Glutamatergic neuron (in vitro differentiated cells): ENCODE results near the gene LDLRAD4. TPM values are rescaled to one million over a fixed set of nuclear protein-coding genes. Genes with fewer than 3 reads are reported as not detected.

Experiments used
- DNase-seq: peaks from one replicate; pipeline ENCODE4 v3.0.0; 2022
- H3K27ac Mint-ChIP-seq: one replicate; pipeline ENCODE4 v1.8.0; 2020; ENCODE audit warnings: mild to moderate bottlenecking, mixed read lengths, inconsistent platforms; ENCODE audit not compliant: unreplicated experiment
- H3K27me3 Mint-ChIP-seq: one replicate; pipeline ENCODE4 v1.8.0; 2020; ENCODE audit warnings: mild to moderate bottlenecking, moderate library complexity, mixed read lengths, inconsistent platforms; ENCODE audit not compliant: unreplicated experiment
- H3K36me3 Mint-ChIP-seq: one replicate; pipeline ENCODE4 v1.8.0; 2020; ENCODE audit warnings: mild to moderate bottlenecking, mixed read lengths, inconsistent platforms; ENCODE audit not compliant: unreplicated experiment
- H3K4me1 Mint-ChIP-seq: one replicate; pipeline ENCODE4 v1.8.0; 2020; ENCODE audit warnings: mild to moderate bottlenecking, low read depth, mixed read lengths, inconsistent platforms; ENCODE audit not compliant: unreplicated experiment
- H3K4me3 Mint-ChIP-seq: one replicate; pipeline ENCODE4 v1.8.0; 2020; ENCODE audit warnings: mild to moderate bottlenecking, mixed read lengths, inconsistent platforms; ENCODE audit not compliant: unreplicated experiment
- H3K9me3 Mint-ChIP-seq: one replicate; pipeline ENCODE4 v1.8.0; 2020; ENCODE audit warnings: mild to moderate bottlenecking, moderate library complexity, mixed read lengths, inconsistent platforms; ENCODE audit not compliant: unreplicated experiment
- CTCF ChIP-seq: fragments of 200-600 bp; sonication (generic); IDR thresholded peaks from one replicate; pipeline ENCODE4 v1.5.0; 2021; ENCODE audit not compliant: partially characterized antibody, unreplicated experiment
- total RNA-seq: library from RNA; stranded (reverse); fragmentation: NEBNext Ultra II Directional; extraction: Animal tissue kit (Norgen Biotek cat#: 25700); gene quantifications from one replicate; pipeline ENCODE4 v1.2.1, GENCODE V29; 2021; ENCODE audit not compliant: unreplicated experiment

LDLRAD4 gene
- total RNA-seq, 1 donor from 2014 or later: 0.29 TPM

DNA sequence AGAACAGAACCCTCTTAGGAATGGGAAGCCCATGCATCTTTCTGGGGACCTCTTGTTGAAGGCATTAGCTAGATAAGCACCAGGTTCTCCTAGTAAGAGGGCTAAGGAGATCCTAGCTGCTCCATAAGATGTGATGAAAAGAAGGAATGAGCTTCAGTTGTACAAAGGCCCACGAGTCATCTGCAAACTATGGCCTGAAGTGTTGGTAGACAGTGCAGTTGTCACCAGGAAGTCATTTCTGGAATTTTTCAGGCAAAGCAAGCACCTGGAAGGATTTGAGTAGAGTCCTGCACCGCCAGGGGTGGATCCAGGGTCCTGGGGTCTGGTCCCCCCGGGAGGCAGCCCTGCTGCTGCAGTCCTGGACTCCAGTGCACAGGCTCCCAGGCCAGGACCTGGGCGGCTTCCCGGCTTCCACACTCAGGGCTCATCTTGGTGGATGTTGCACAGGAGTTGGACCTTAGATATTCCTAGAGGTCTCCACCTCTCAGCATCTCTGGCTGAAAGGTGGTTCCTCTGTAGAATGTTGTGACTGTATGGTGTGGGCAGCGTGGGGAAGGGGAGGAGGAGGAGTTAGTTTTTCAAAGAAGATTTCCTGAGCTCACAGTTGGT, 85.3 kb downstream of the LDLRAD4 start:
- Mint-ChIP-seq H3K9me3 (peaks cover 8% of the 10 kb centered on the region), H3K27me3 (peaks cover 3% of the 10 kb centered on the region), H3K4me3 (no peak overlapping the region), H3K27ac (no peak overlapping the region), H3K4me1 (peaks cover 2% of the 10 kb centered on the region), H3K36me3 (no peaks in the 10 kb centered on the region)
- TF ChIP-seq CTCF: no peak
- DNase-seq: no peak

- H3K36me3 Mint-ChIP-seq: no peaks in the 10 kb centered on the region
- no peak for DNase-seq
- no peak for TF ChIP-seq CTCF
- peaks cover 2% of the 10 kb centered on the region for H3K4me1 Mint-ChIP-seq
- peaks cover 8% of the 10 kb centered on the region for H3K9me3 Mint-ChIP-seq
- peaks cover 3% of the 10 kb centered on the region for H3K27me3 Mint-ChIP-seq
- no peak overlapping the region for H3K27ac Mint-ChIP-seq
- H3K4me3 Mint-ChIP-seq: no peak overlapping the region
These were observed 86.7 kb downstream of the LDLRAD4 start for GRCh38 chr18:13305301-13305700.

GRCh38 chr18:13306583-13306982, 88.0 kb downstream of the LDLRAD4 start:
- no peaks in the 10 kb centered on the region for H3K4me1 Mint-ChIP-seq
- TF ChIP-seq CTCF: no peak
- H3K36me3 Mint-ChIP-seq: peaks cover 5% of the 10 kb centered on the region
- H3K27me3 Mint-ChIP-seq: no peaks in the 10 kb centered on the region
- DNase-seq: no peak
- H3K4me3 Mint-ChIP-seq: no peak overlapping the region
- H3K27ac Mint-ChIP-seq: no peak overlapping the region
- H3K9me3 Mint-ChIP-seq: peaks cover 5% of the 10 kb centered on the region

- H3K27ac Mint-ChIP-seq: no peak overlapping the region
- no peak overlapping the region for H3K4me3 Mint-ChIP-seq
These were observed 89.8 kb downstream of the LDLRAD4 start for GRCh38 chr18:13308369-13308768.

More at GRCh38 chr18:13308369-13308768, 89.8 kb downstream of the LDLRAD4 start:
- H3K27me3 Mint-ChIP-seq: no peaks in the 10 kb centered on the region
- peaks cover 5% of the 10 kb centered on the region for H3K36me3 Mint-ChIP-seq
- H3K9me3 Mint-ChIP-seq: peaks cover 3% of the 10 kb centered on the region
- no peaks in the 10 kb centered on the region for H3K4me1 Mint-ChIP-seq
- TF ChIP-seq CTCF: no peak
- DNase-seq: no peak
